HCT116 (cell line): Measurements from ENCODE around the gene RAC2.

Experiments
- CEBPB ChIP-seq: IDR thresholded peaks from 2 replicates; pipeline ENCODE4 v1.6.1; 2012; ENCODE audit warnings: low read depth
- EGR1 ChIP-seq: IDR thresholded peaks from 2 replicates; pipeline ENCODE4 v1.6.1; 2012; ENCODE audit warnings: low read depth
- EZH2 ChIP-seq: fragments of 200-600 bp; sonication (generic); IDR thresholded peaks from 2 replicates; pipeline ENCODE4 v1.6.1; 2017; ENCODE audit warnings: antibody characterized with exemption, mixed run types
- POLR2A ChIP-seq: IDR thresholded peaks from 2 replicates; pipeline ENCODE4 v1.7.0; 2011; ENCODE audit warnings: borderline replicate concordance; ENCODE audit not compliant: insufficient read depth, insufficient read length; ENCODE audit errors: extremely low read depth
- POLR2AphosphoS5 ChIP-seq: IDR thresholded peaks from 2 replicates; pipeline ENCODE4 v1.6.1; 2011; ENCODE audit warnings: mild to moderate bottlenecking, low read depth, low read length, moderate library complexity
- RAD21 ChIP-seq: IDR thresholded peaks from 2 replicates; pipeline ENCODE4 v1.6.1; 2012; ENCODE audit warnings: low read depth, mild to moderate bottlenecking
- SRF ChIP-seq: IDR thresholded peaks from 2 replicates; pipeline ENCODE4 v1.6.1; 2012; ENCODE audit warnings: low read depth
- YY1 ChIP-seq: IDR thresholded peaks from 2 replicates; pipeline ENCODE4 v1.6.1; 2011; ENCODE audit warnings: low read length, low read depth, moderate library complexity, mild to moderate bottlenecking; ENCODE audit not compliant: insufficient replicate concordance; ENCODE audit errors: extremely low read depth
- ZNF274 ChIP-seq: fragments of 200-500 bp; sonication (Bioruptor generic); IDR thresholded peaks from 2 replicates; pipeline ENCODE4 v1.6.1; 2014; ENCODE audit warnings: mild to moderate bottlenecking, low read depth, low read length, inconsistent platforms
- TF ChIP-seq, protein P1 (sequence below): IDR thresholded peaks from 2 replicates; pipeline ENCODE4 v1.6.1; 2012; ENCODE audit warnings: low read depth
- TF ChIP-seq, protein P2 (sequence below): IDR thresholded peaks from 2 replicates; pipeline ENCODE4 v1.6.1; 2012
- TF ChIP-seq, protein P3 (sequence below), 3 experiments: fragments of 200-600 bp in 1 of 3; sonication (generic) in 1 of 3; IDR thresholded peaks in 2 of 3; conservative IDR thresholded peaks in 1 of 3; 2 replicates each; pipeline ENCODE4 v1.5.1; 2012 to 2017; ENCODE audit warnings: low read depth in 2 of 3, low read length in 2 of 3, antibody characterized with exemption in 1 of 3, borderline replicate concordance in 1 of 3, control low read depth in 1 of 3, mild to moderate bottlenecking in 1 of 3, mixed read lengths in 1 of 3, mixed run types in 1 of 3, moderate library complexity in 1 of 3; ENCODE audit not compliant: insufficient read depth in 1 of 3
- TF ChIP-seq, protein P4 (sequence below): IDR thresholded peaks from 2 replicates; pipeline ENCODE4 v1.6.1; 2011; ENCODE audit warnings: mild to moderate bottlenecking, low read length, moderate library complexity; ENCODE audit not compliant: insufficient replicate concordance; ENCODE audit errors: extremely low read depth

DNA sequence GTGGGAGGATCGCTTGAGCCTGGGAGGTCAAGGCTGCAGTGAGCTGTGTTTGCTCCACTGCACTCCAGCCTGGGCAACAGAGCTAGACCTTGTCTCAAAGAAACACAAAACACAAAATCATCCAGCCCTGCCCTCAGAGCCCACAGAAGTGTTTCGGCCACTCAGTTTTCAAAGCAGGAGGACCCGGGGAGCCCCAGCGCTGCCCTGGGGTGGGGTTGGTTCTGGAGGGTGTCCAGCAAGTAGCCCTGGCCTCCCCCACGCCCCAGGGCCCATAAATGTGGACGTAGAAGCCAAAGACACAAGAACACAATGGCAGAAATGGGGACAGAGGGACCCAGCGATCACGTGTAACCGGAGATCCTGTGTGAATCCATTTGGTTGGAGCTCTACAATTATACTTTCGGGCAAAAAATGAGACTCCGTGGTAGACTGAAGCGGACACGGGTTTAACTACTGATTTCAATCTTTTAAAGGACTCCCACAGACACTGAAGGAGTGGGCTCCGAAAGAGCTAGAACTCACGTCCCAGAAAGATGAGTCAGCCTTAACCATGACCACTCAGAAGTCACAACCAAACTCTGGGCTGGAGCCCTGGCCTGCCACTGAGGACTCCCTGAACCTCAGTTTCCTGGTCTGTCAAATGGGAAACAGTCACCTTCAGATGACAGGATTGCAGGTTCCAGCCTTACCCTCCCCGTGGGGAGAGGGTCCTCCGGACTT is 29.2 kb upstream of the RAC2 start:
- TF ChIP-seq EGR1 (no peak), POLR2A (no peak), ZNF274 (no peak), RAD21 (no peak), EZH2 (no peak), SRF (no peak), YY1 (no peak), POLR2AphosphoS5 (no peak), CEBPB (no peak)
- TF ChIP-seq, protein P1, sequence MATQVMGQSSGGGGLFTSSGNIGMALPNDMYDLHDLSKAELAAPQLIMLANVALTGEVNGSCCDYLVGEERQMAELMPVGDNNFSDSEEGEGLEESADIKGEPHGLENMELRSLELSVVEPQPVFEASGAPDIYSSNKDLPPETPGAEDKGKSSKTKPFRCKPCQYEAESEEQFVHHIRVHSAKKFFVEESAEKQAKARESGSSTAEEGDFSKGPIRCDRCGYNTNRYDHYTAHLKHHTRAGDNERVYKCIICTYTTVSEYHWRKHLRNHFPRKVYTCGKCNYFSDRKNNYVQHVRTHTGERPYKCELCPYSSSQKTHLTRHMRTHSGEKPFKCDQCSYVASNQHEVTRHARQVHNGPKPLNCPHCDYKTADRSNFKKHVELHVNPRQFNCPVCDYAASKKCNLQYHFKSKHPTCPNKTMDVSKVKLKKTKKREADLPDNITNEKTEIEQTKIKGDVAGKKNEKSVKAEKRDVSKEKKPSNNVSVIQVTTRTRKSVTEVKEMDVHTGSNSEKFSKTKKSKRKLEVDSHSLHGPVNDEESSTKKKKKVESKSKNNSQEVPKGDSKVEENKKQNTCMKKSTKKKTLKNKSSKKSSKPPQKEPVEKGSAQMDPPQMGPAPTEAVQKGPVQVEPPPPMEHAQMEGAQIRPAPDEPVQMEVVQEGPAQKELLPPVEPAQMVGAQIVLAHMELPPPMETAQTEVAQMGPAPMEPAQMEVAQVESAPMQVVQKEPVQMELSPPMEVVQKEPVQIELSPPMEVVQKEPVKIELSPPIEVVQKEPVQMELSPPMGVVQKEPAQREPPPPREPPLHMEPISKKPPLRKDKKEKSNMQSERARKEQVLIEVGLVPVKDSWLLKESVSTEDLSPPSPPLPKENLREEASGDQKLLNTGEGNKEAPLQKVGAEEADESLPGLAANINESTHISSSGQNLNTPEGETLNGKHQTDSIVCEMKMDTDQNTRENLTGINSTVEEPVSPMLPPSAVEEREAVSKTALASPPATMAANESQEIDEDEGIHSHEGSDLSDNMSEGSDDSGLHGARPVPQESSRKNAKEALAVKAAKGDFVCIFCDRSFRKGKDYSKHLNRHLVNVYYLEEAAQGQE = no peak
- TF ChIP-seq, protein P2, sequence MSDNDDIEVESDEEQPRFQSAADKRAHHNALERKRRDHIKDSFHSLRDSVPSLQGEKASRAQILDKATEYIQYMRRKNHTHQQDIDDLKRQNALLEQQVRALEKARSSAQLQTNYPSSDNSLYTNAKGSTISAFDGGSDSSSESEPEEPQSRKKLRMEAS = peak; percentile 23; the same call in 1 of the 2 replicates
- TF ChIP-seq, protein P3, sequence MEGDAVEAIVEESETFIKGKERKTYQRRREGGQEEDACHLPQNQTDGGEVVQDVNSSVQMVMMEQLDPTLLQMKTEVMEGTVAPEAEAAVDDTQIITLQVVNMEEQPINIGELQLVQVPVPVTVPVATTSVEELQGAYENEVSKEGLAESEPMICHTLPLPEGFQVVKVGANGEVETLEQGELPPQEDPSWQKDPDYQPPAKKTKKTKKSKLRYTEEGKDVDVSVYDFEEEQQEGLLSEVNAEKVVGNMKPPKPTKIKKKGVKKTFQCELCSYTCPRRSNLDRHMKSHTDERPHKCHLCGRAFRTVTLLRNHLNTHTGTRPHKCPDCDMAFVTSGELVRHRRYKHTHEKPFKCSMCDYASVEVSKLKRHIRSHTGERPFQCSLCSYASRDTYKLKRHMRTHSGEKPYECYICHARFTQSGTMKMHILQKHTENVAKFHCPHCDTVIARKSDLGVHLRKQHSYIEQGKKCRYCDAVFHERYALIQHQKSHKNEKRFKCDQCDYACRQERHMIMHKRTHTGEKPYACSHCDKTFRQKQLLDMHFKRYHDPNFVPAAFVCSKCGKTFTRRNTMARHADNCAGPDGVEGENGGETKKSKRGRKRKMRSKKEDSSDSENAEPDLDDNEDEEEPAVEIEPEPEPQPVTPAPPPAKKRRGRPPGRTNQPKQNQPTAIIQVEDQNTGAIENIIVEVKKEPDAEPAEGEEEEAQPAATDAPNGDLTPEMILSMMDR (IDR thresholded peaks at IDR 0.05 in 2 of 3, conservative IDR thresholded peaks at IDR 0.05 in 1 of 3; ENCODE audit: borderline replicate concordance in 1 of 3, insufficient read depth in 1 of 3, low read depth in 2 of 3, low read length in 2 of 3) = no peak
- TF ChIP-seq, protein P4, sequence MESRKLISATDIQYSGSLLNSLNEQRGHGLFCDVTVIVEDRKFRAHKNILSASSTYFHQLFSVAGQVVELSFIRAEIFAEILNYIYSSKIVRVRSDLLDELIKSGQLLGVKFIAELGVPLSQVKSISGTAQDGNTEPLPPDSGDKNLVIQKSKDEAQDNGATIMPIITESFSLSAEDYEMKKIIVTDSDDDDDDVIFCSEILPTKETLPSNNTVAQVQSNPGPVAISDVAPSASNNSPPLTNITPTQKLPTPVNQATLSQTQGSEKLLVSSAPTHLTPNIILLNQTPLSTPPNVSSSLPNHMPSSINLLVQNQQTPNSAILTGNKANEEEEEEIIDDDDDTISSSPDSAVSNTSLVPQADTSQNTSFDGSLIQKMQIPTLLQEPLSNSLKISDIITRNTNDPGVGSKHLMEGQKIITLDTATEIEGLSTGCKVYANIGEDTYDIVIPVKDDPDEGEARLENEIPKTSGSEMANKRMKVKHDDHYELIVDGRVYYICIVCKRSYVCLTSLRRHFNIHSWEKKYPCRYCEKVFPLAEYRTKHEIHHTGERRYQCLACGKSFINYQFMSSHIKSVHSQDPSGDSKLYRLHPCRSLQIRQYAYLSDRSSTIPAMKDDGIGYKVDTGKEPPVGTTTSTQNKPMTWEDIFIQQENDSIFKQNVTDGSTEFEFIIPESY = no peak
